Mesenchymal stem cell (in vitro differentiated cells and primary cell): ENCODE measurements around the gene FBXO3.

Experiments used
- DNase-seq: peaks from one replicate; pipeline ENCODE4 v3.0.0-alpha.2; 2013
- H2AFZ ChIP-seq: one replicate; pipeline ENCODE4 v1.6.1; 2013; ENCODE audit warnings: low read depth, mild to moderate bottlenecking, control low read depth, inconsistent platforms, low read length, moderate library complexity
- H2AK5ac ChIP-seq: 2 replicates; pipeline ENCODE4 v1.6.1; 2013; ENCODE audit warnings: low read length, moderate library complexity, mild to moderate bottlenecking, inconsistent platforms; ENCODE audit not compliant: severe bottlenecking
- H2BK120ac ChIP-seq: one replicate; pipeline ENCODE4 v1.6.1; 2013; ENCODE audit warnings: low read depth, mild to moderate bottlenecking, inconsistent platforms, low read length, moderate library complexity
- H2BK12ac ChIP-seq, 2 experiments: one replicate each; pipeline ENCODE4 v1.6.1; 2013; ENCODE audit warnings: inconsistent platforms in 2 of 2, low read length in 2 of 2, mild to moderate bottlenecking in 2 of 2, moderate library complexity in 2 of 2, control low read depth in 1 of 2
- H2BK15ac ChIP-seq: one replicate; pipeline ENCODE4 v1.6.1; 2013; ENCODE audit warnings: mild to moderate bottlenecking, low read depth, inconsistent platforms; ENCODE audit not compliant: poor library complexity, severe bottlenecking
- H2BK5ac ChIP-seq: 2 replicates; pipeline ENCODE4 v1.6.1; 2013; ENCODE audit warnings: low read depth, mild to moderate bottlenecking, low read length, control low read depth, inconsistent platforms; ENCODE audit not compliant: poor library complexity, severe bottlenecking
- H3K14ac ChIP-seq, 2 experiments: one replicate each; pipeline ENCODE4 v1.6.1; 2013; ENCODE audit warnings: inconsistent platforms in 2 of 2, low read length in 2 of 2, control low read depth in 1 of 2, mild to moderate bottlenecking in 1 of 2, moderate library complexity in 1 of 2
- H3K18ac ChIP-seq, 2 experiments: one replicate each; pipeline ENCODE4 v1.6.1; 2013; ENCODE audit warnings: inconsistent platforms in 2 of 2, low read length in 2 of 2, control low read depth in 1 of 2, low read depth in 1 of 2, mild to moderate bottlenecking in 1 of 2
- H3K23ac ChIP-seq, 2 experiments: one replicate each; pipeline ENCODE4 v1.6.1; 2013; ENCODE audit warnings: inconsistent platforms in 2 of 2, low read length in 2 of 2, mild to moderate bottlenecking in 2 of 2, moderate library complexity in 2 of 2, control low read depth in 1 of 2
- H3K27ac ChIP-seq: 2 replicates; pipeline ENCODE4 v1.5.1; 2013; ENCODE audit warnings: mild to moderate bottlenecking, moderate library complexity, low read length, control low read depth, inconsistent platforms; ENCODE audit not compliant: poor library complexity, severe bottlenecking
- H3K27me3 ChIP-seq, 2 experiments: 2 replicates each; pipeline versions ENCODE4 v1.6.1 to v1.7.0; 2013; ENCODE audit warnings: low read length in 2 of 2, mild to moderate bottlenecking in 2 of 2, moderate library complexity in 2 of 2, control low read depth in 1 of 2, inconsistent platforms in 1 of 2; ENCODE audit not compliant: control insufficient read depth in 1 of 2, insufficient read depth in 1 of 2
- H3K36me3 ChIP-seq, 2 experiments: 2 replicates each; pipeline versions ENCODE4 v1.6.1 to v1.7.0; 2013; ENCODE audit warnings: low read length in 2 of 2, control low read depth in 1 of 2, inconsistent platforms in 1 of 2, low read depth in 1 of 2, mild to moderate bottlenecking in 1 of 2; ENCODE audit not compliant: insufficient read depth in 2 of 2, control insufficient read depth in 1 of 2
- H3K4ac ChIP-seq, 2 experiments: one replicate each; pipeline ENCODE4 v1.6.1; 2013; ENCODE audit warnings: inconsistent platforms in 2 of 2, low read length in 2 of 2, mild to moderate bottlenecking in 2 of 2, moderate library complexity in 2 of 2, control low read depth in 1 of 2, low read depth in 1 of 2
- H3K4me1 ChIP-seq: 2 replicates; pipeline ENCODE4 v1.6.1; 2013; ENCODE audit warnings: low read depth, low read length, control low read depth; ENCODE audit not compliant: control insufficient read depth, insufficient read depth
- H3K4me2 ChIP-seq: 2 replicates; pipeline ENCODE4 v1.6.1; 2013; ENCODE audit warnings: low read length, mild to moderate bottlenecking, inconsistent platforms; ENCODE audit not compliant: poor library complexity, severe bottlenecking
- H3K4me3 ChIP-seq, 2 experiments: 2 replicates each; pipeline versions ENCODE4 v1.5.1 to v1.7.0; 2013; ENCODE audit warnings: low read length in 2 of 2, mild to moderate bottlenecking in 2 of 2, control low read depth in 1 of 2, low read depth in 1 of 2; ENCODE audit not compliant: insufficient read depth in 1 of 2
- H3K79me1 ChIP-seq: replicated peaks from 2 replicates; pipeline ENCODE4 v1.6.1; 2013; ENCODE audit warnings: mild to moderate bottlenecking, control low read depth, low read length, inconsistent platforms; ENCODE audit not compliant: poor library complexity, severe bottlenecking
- H3K9ac ChIP-seq: 2 replicates; pipeline ENCODE4 v1.7.0; 2013; ENCODE audit warnings: mild to moderate bottlenecking, low read length, moderate library complexity
- H3K9me3 ChIP-seq: 2 replicates; pipeline ENCODE4 v1.7.0; 2013; ENCODE audit warnings: mild to moderate bottlenecking, low read length; ENCODE audit not compliant: control insufficient read depth
- H4K8ac ChIP-seq: one replicate; pipeline ENCODE4 v1.6.1; 2013; ENCODE audit warnings: inconsistent platforms, mild to moderate bottlenecking, low read length, moderate library complexity
- H4K91ac ChIP-seq: one replicate; pipeline ENCODE4 v1.6.1; 2013; ENCODE audit warnings: mild to moderate bottlenecking, low read length, inconsistent platforms
- WGBS: methylation state at CpG from one replicate; pipeline ENCODE4 v1.1.7; 2013; ENCODE audit warnings: mixed read lengths; 5-methylcytosine and 5-hydroxymethylcytosine counted together

The FBXO3 gene

GRCh38 chr11:33775832-33776470 lies 1.6 kb upstream of the FBXO3 start:
- Histone ChIP-seq H2AK5ac (no peak overlapping the region), H3K9ac (no peak overlapping the region), H2BK15ac (no peak overlapping the region), H3K4me2 (peak overlapping the region; percentile 62), H3K23ac (no peak overlapping the region), H3K27ac (peak overlapping the region; percentile 44), H3K27me3 (peaks cover 0 to 3% of the 10 kb centered on the region in 2 experiments), H2BK5ac (no peak overlapping the region), H3K4ac (no peak overlapping the region), H4K8ac (no peak overlapping the region), H3K18ac (no peak overlapping the region), H4K91ac (no peak overlapping the region), H3K9me3 (no peaks in the 10 kb centered on the region), H3K36me3 (no peaks in the 10 kb centered on the region), H3K79me1 (peaks cover 20% of the 10 kb centered on the region), H2AFZ (no peak overlapping the region), H3K4me3 (no peak overlapping the region), H3K4me1 (peaks cover 23% of the 10 kb centered on the region), H2BK12ac (no peak overlapping the region), H3K14ac (no peak overlapping the region), H2BK120ac (no peak overlapping the region)
- WGBS: no CpG with 5 or more reads among the region's 1 CpG
- DNase-seq: peak; percentile 51

GRCh38 chr11:33775467-33775807 lies 1.1 kb upstream of the FBXO3 start:
- Histone ChIP-seq H2AFZ (no peak overlapping the region), H2AK5ac (peak overlapping the region; percentile 47), H3K4me2 (no peak overlapping the region), H3K36me3 (peaks cover 0 to 1% of the 10 kb centered on the region in 2 experiments), H4K8ac (no peak overlapping the region), H4K91ac (no peak overlapping the region), H3K27me3 (peaks cover 0 to 3% of the 10 kb centered on the region in 2 experiments), H3K14ac (no peak overlapping the region), H2BK15ac (no peak overlapping the region), H3K4me1 (peaks cover 23% of the 10 kb centered on the region), H3K18ac (no peak overlapping the region), H3K4me3 (no peak overlapping the region), H2BK12ac (no peak overlapping the region), H3K23ac (no peak overlapping the region), H3K9ac (no peak overlapping the region), H2BK5ac (no peak overlapping the region), H3K4ac (no peak overlapping the region), H3K27ac (peak overlapping the region; percentile 22), H2BK120ac (no peak overlapping the region), H3K9me3 (no peaks in the 10 kb centered on the region), H3K79me1 (peaks cover 20% of the 10 kb centered on the region)
- WGBS: 93% methylated on average over 5 of the region's 7 CpGs
- DNase-seq: no peak

GRCh38 chr11:33774736-33775466 lies 581 bp upstream of the FBXO3 start:
- H3K4me3 ChIP-seq: peak overlapping the region; percentile 61 to 90
- H2BK12ac ChIP-seq: no peak overlapping the region
- peak overlapping the region; percentile 95 for H2AFZ ChIP-seq
- H3K79me1 ChIP-seq: peaks cover 22% of the 10 kb centered on the region
- WGBS: 3% methylated on average over 22 of the region's 23 CpGs
- peaks cover 0 to 5% of the 10 kb centered on the region in 2 experiments for H3K36me3 ChIP-seq
- H3K27ac ChIP-seq: peak overlapping the region; percentile 14
- peaks cover 22% of the 10 kb centered on the region for H3K4me1 ChIP-seq
- no peak overlapping the region for H2BK15ac ChIP-seq
- H3K23ac ChIP-seq: no peak overlapping the region
- H2AK5ac ChIP-seq: peak overlapping the region; percentile 47
- no peak overlapping the region for H2BK120ac ChIP-seq
- H3K14ac ChIP-seq: no peak overlapping the region
- H2BK5ac ChIP-seq: peak overlapping the region; percentile 69
- peak overlapping the region; percentile 88 for H3K9ac ChIP-seq
- DNase-seq: peak; percentile 37
- no peak overlapping the region for H4K91ac ChIP-seq
- H3K9me3 ChIP-seq: no peaks in the 10 kb centered on the region
- peak overlapping the region; percentile 67 for H3K4me2 ChIP-seq
- peak overlapping the region; percentile 57 for H4K8ac ChIP-seq
- peaks cover 0 to 3% of the 10 kb centered on the region in 2 experiments for H3K27me3 ChIP-seq
- H3K18ac ChIP-seq: peak overlapping the region; percentile 46 to 53
- H3K4ac ChIP-seq: peak overlapping the region; percentile 60 to 87

GRCh38 chr11:33773404-33773986 lies 825 bp downstream of the FBXO3 start:
- Histone ChIP-seq H2BK12ac (no peak overlapping the region), H2AFZ (peak overlapping the region; percentile 89), H3K36me3 (peaks cover 0 to 14% of the 10 kb centered on the region in 2 experiments), H3K27ac (no peak overlapping the region), H2AK5ac (no peak overlapping the region), H4K91ac (no peak overlapping the region), H3K4me2 (peak overlapping the region; percentile 96), H3K9me3 (no peaks in the 10 kb centered on the region), H3K4ac (no peak overlapping the region), H2BK15ac (no peak overlapping the region), H3K9ac (peak overlapping the region; percentile 85), H2BK5ac (no peak overlapping the region), H4K8ac (peak overlapping the region; percentile 87), H3K23ac (peak overlapping the region in 1 of 2 experiments; percentile 83), H3K14ac (peak overlapping the region in 1 of 2 experiments; percentile 83), H3K4me1 (peaks cover 19% of the 10 kb centered on the region), H3K4me3 (peak overlapping the region; percentile 82 to 90), H3K27me3 (peaks cover 0 to 3% of the 10 kb centered on the region in 2 experiments), H2BK120ac (no peak overlapping the region), H3K18ac (no peak overlapping the region), H3K79me1 (peaks cover 22% of the 10 kb centered on the region)
- peak; percentile 24 for DNase-seq
- WGBS: 9% methylated on average over 22 of the region's 22 CpGs
